Measurements from ENCODE around the gene SLC25A11.

Gene SLC25A11

DNA sequence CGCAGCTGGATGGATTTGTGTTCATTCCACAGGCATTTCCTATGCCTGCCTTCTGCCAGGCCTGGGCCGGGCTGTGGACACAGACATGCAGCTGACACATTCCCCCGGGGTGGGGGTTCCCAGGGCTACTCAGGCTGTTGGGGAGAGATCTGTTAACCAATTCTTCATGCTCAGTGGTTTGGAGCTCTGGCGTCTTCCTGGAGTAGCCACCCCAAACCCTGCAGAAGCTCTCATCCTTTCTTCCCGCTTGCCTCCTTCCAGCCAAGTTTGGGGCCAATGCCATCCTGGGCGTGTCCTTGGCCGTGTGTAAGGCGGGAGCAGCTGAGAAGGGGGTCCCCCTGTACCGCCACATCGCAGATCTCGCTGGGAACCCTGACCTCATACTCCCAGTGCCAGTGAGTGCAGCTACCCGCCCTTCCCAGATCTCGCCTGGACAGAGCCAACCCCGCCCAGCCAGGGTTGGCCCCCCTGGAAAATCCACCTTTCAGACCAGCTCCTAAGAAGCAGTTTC, 13.7 kb upstream of the SLC25A11 start:
- H3K4me3 ChIP-seq (ENCODE audit: low read depth, low read length): no peak overlapping the region
- TF ChIP-seq CTCF (conservative IDR thresholded peaks at IDR 0.05; ENCODE audit: low read depth, low read length): no peak
- peak; percentile 62 for DNase-seq (ENCODE audit: low read depth)

DNA sequence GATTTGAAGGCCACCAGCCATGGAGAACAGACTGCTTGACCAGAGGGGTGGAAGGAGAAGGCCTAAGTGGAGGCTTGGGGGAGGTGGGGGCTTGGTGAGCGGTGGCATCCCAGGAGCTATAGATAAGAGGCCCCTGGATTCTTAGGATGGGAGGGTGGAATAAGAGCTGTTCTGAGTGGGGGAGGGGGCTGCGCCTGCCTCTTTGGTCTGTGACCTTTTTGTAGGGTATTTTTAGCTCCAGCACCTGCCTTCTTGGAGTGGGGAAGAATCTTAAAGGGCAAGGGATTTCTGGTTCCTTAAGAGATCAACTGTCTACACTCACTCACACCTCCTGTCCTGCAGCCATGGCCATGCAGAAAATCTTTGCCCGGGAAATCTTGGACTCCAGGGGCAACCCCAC, 11.6 kb upstream of the SLC25A11 start:
- DNase-seq (ENCODE audit: low read depth): no peak
- TF ChIP-seq CTCF (conservative IDR thresholded peaks at IDR 0.05; ENCODE audit: low read depth, low read length): no peak
- H3K4me3 ChIP-seq (ENCODE audit: low read depth, low read length): no peak overlapping the region

- no peak for TF ChIP-seq CTCF (conservative IDR thresholded peaks at IDR 0.05; ENCODE audit: low read depth, low read length)
- DNase-seq (ENCODE audit: low read depth): no peak
- H3K4me3 ChIP-seq (ENCODE audit: low read depth, low read length): peak within 1 kb of the TSS; percentile 45
Measured at GRCh38 chr17:4950746-4951204, 10.9 kb upstream of the SLC25A11 start, which contains the start of gene ENO3. TSS of gene ENO3 (plus strand) at chr17:4951119. CDS start at chr17:4951830, 711 bp downstream.

DNA sequence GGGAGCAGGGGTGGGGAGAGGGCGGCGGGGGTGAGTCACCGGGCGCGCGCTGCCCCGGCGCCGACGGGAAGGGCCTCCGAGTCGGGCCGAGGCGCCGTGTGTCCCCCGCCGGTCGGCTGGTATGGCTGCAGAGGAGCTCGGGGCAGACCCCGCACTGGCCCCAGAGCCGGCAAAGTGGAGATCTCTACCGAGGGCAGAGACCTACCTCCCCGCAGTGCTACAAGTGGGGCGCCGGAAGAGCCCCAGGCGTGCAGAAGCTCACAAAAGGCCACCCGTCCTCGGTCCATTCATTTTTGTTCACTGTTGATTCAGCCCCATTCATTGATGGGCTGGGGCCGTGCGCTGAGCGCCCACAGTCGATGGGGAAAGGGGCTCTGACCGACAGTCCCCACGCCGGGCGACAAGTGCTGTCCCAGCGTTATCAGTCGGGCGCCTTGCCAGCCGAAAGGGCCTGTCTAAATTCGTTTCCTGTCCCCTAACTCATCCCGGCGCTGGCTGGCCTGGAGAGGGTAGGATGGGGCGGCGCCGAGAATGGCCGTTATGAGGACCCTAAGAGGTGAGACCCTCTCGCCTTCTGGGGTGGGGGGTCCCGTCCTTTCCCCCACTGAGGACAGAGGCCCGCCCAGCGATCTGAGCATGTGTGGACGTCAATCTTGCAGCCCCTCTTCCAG, 10.4 kb upstream of the SLC25A11 start:
- H3K4me3 ChIP-seq (ENCODE audit: low read depth, low read length): peak overlapping the region; percentile 45
- DNase-seq (ENCODE audit: low read depth): no peak
- no peak for TF ChIP-seq CTCF (conservative IDR thresholded peaks at IDR 0.05; ENCODE audit: low read depth, low read length)

DNA sequence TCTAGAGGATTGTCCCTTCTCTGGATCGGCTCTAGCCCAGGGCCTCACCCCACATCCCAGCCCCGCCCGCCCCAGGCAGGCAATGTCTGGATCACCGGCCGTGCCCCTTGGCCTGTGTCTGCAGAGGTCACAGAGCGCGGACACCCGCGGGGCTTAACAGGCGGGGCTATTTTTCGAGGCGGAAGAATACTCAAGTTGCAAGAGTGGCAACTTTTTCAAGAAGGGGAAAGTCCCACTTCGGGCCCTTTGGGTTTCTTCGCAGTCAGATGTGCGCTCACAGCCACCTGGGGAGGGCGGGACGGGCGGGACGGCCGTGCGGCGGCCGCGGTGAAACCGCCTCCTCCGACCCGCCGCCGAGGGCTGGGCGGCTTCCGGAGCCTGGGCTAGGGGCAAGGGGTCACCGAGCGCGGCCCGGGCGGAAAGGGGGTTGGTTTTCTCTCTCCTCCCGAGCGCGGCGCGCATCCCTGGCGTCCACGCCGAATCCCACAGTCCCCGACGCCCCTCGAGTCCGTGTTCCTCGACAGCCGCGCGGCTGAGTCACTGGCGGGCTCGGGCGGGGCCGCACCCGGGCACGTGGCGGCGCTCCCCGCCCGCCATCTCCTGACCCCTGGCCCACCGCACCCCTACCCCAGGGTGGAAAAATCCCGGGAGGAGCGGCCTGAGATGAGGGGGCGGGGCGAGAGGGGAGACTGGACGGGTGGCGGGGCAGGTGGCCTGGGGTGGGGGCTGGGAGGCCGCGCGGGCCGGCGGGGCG, 9.7 kb upstream of the SLC25A11 start:
- no peak for TF ChIP-seq CTCF (conservative IDR thresholded peaks at IDR 0.05; ENCODE audit: low read depth, low read length)
- peak; percentile 84 for DNase-seq (ENCODE audit: low read depth)
- peak overlapping the region; percentile 99 for H3K4me3 ChIP-seq (ENCODE audit: low read depth, low read length)

DNA sequence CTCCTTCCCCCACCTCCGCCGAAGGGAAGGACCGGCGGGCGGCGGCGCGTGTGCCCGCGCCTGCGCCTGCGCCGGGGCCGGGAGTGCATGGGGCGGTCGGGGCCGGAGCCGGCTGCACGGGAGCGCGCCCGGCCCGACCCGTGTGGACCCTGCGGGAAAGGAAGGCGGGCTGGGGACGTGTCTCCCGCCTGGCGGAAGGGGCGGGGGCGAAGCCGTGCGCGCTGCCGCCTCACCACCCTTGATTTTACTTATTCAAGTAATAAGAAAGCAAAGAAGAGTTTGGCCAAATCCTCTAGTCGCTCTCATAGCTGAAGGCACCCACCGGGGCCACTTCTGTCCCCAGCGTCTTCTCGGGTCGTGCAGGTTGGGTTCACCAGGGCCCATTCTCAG, 9.1 kb upstream of the SLC25A11 start:
- no peak for TF ChIP-seq CTCF (conservative IDR thresholded peaks at IDR 0.05; ENCODE audit: low read depth, low read length)
- DNase-seq (ENCODE audit: low read depth): peak; percentile 94
- H3K4me3 ChIP-seq (ENCODE audit: low read depth, low read length): peak overlapping the region; percentile 99

Data from choroid plexus epithelial cell (primary cell).